Tibial nerve (tissue), 3 donors: ENCODE data around the gene CTSO.

Source experiments
- POLR2A ChIP-seq, 2 donors: fragments of 450-650 bp; IDR thresholded peaks; one replicate each; pipeline ENCODE4 v1.6.1; 2017; ENCODE audit warnings: antibody characterized with exemption in 2 of 2, mild to moderate bottlenecking in 2 of 2, moderate library complexity in 2 of 2
- TF ChIP-seq, protein P1 (sequence below), 5 experiments: fragments of 200-600 bp in 3 of 5; fragments of 450-650 bp in 2 of 5; sonication (generic) in 3 of 5; IDR thresholded peaks; one replicate each; pipeline ENCODE4 v1.5.1; 2016 to 2019; ENCODE audit warnings: antibody characterized with exemption in 5 of 5, mild to moderate bottlenecking in 3 of 5, moderate library complexity in 2 of 5

GRCh38 chr4:155883895-155884294 is 69.8 kb downstream of the CTSO start:
- no peak for TF ChIP-seq POLR2A (IDR thresholded peaks at IDR 0.05)
- TF ChIP-seq, protein P1, sequence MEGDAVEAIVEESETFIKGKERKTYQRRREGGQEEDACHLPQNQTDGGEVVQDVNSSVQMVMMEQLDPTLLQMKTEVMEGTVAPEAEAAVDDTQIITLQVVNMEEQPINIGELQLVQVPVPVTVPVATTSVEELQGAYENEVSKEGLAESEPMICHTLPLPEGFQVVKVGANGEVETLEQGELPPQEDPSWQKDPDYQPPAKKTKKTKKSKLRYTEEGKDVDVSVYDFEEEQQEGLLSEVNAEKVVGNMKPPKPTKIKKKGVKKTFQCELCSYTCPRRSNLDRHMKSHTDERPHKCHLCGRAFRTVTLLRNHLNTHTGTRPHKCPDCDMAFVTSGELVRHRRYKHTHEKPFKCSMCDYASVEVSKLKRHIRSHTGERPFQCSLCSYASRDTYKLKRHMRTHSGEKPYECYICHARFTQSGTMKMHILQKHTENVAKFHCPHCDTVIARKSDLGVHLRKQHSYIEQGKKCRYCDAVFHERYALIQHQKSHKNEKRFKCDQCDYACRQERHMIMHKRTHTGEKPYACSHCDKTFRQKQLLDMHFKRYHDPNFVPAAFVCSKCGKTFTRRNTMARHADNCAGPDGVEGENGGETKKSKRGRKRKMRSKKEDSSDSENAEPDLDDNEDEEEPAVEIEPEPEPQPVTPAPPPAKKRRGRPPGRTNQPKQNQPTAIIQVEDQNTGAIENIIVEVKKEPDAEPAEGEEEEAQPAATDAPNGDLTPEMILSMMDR (IDR thresholded peaks at IDR 0.05): no peak
